Endodermal cell (in vitro differentiated cells): ENCODE measurements around the gene LPCAT4. TPM values are rescaled to one million over a fixed set of nuclear protein-coding genes. Genes with fewer than 3 reads are reported as not detected.

Source experiments
- DNase-seq: peaks from one replicate; pipeline ENCODE4 v3.0.0-alpha.2; 2017
- H3K27ac ChIP-seq: 2 replicates; pipeline ENCODE4 v1.5.1; 2013; ENCODE audit warnings: mild to moderate bottlenecking, low read depth, low read length, moderate library complexity
- H3K27me3 ChIP-seq: 2 replicates; pipeline ENCODE4 v1.6.1; 2013; ENCODE audit warnings: mild to moderate bottlenecking, low read length, moderate library complexity; ENCODE audit not compliant: insufficient read depth, control insufficient read depth, poor library complexity, severe bottlenecking
- H3K36me3 ChIP-seq: 2 replicates; pipeline ENCODE4 v1.7.0; 2013; ENCODE audit warnings: mild to moderate bottlenecking, low read length, moderate library complexity; ENCODE audit not compliant: control insufficient read depth, insufficient read depth
- H3K4me1 ChIP-seq: one replicate; pipeline ENCODE4 v1.7.0; 2013; ENCODE audit warnings: low read length; ENCODE audit not compliant: control insufficient read depth, insufficient read depth
- H3K4me3 ChIP-seq: 2 replicates; pipeline ENCODE4 v1.5.1; 2013; ENCODE audit warnings: mild to moderate bottlenecking, low read length, moderate library complexity
- H3K9ac ChIP-seq: 2 replicates; pipeline ENCODE4 v1.6.1; 2013; ENCODE audit warnings: mild to moderate bottlenecking, low read length, moderate library complexity; ENCODE audit not compliant: poor library complexity, severe bottlenecking; ENCODE audit errors: extremely low read depth
- H3K9me3 ChIP-seq: 2 replicates; pipeline ENCODE4 v1.6.1; 2013; ENCODE audit warnings: mild to moderate bottlenecking, low read length, moderate library complexity; ENCODE audit not compliant: control insufficient read depth
- H3K27ac Mint-ChIP-seq: 2 replicates; pipeline ENCODE4 v1.8.0; 2020; ENCODE audit warnings: mixed read lengths
- H3K27me3 Mint-ChIP-seq: 2 replicates; pipeline ENCODE4 v1.8.0; 2021; ENCODE audit warnings: mild to moderate bottlenecking, mixed read lengths; ENCODE audit not compliant: insufficient read depth
- H3K36me3 Mint-ChIP-seq: 2 replicates; pipeline ENCODE4 v1.8.0; 2020; ENCODE audit warnings: low read depth, mixed read lengths
- H3K4me1 Mint-ChIP-seq: 2 replicates; pipeline ENCODE4 v1.8.0; 2020; ENCODE audit warnings: mixed read lengths
- H3K4me3 Mint-ChIP-seq: 2 replicates; pipeline ENCODE4 v1.8.0; 2020; ENCODE audit warnings: mild to moderate bottlenecking, moderate library complexity, mixed read lengths
- H3K9me3 Mint-ChIP-seq: 2 replicates; pipeline ENCODE4 v1.8.0; 2020; ENCODE audit warnings: mild to moderate bottlenecking, mixed read lengths
- WGBS, 2 experiments: methylation state at CpG; one replicate each; pipeline versions ENCODE4 v1.1.5 to v1.1.7; 2013; ENCODE audit warnings: missing lambda C conversion rate in 2 of 2, mixed read lengths in 1 of 2; ENCODE audit not compliant: insufficient coverage in 1 of 2, insufficient read length in 1 of 2; 5-methylcytosine and 5-hydroxymethylcytosine counted together
- total RNA-seq, 2 donors: library from RNA; stranded (reverse); fragmentation: NEBNext Ultra II Directional in 1 of 2; extraction: Animal tissue kit (Norgen Biotek cat#: 25700) in 1 of 2; gene quantifications; 2 replicates in 1 of 2; 3 replicates in 1 of 2; pipeline ENCODE4 v1.2.1, GENCODE V29; 2021
- TF ChIP-seq, protein P1 (sequence below): fragments of 200-600 bp; sonication (generic); conservative IDR thresholded peaks from 2 replicates; pipeline ENCODE4 v1.5.0; 2021; ENCODE audit warnings: antibody characterized with exemption, mild to moderate bottlenecking

The LPCAT4 gene
- total RNA-seq, 2 donors from 2014 or later, result 64.7 to 65.6 TPM

DNA sequence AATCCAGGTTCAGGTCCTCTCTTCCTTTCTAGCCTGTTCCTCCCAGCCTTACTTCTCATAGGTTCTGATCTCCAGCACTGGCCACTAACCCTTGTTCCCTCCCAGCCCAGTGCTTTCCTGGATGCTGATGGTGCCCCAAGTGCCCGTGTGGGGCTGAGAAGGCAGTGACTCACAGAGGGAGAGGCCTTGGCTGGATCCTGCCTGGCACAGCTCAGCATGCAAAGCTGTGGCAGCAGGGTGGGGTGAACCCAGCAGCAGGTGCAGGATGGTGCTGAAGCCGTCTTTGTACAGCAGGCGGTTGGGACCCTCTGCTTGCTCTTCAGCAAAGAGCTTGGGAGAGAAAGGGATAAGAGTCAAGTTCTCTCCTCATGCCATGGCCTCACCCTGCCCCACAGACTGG, 7.6 kb downstream of the LPCAT4 start:
- Mint-ChIP-seq H3K36me3 (peaks cover 55% of the 10 kb centered on the region), H3K4me3 (no peak overlapping the region), H3K9me3 (no peaks in the 10 kb centered on the region), H3K4me1 (no peaks in the 10 kb centered on the region), H3K27ac (no peak overlapping the region), H3K27me3 (no peaks in the 10 kb centered on the region)
- no peak for DNase-seq
- Histone ChIP-seq H3K27me3 (no peaks in the 10 kb centered on the region), H3K4me3 (no peak overlapping the region), H3K27ac (no peak overlapping the region), H3K4me1 (no peaks in the 10 kb centered on the region), H3K9ac (no peak overlapping the region), H3K9me3 (no peaks in the 10 kb centered on the region), H3K36me3 (peaks cover 27% of the 10 kb centered on the region)
- 89 to 100% methylated on average over 2 to 3 of the region's 3 CpGs for WGBS, 2 experiments
- TF ChIP-seq, protein P1, sequence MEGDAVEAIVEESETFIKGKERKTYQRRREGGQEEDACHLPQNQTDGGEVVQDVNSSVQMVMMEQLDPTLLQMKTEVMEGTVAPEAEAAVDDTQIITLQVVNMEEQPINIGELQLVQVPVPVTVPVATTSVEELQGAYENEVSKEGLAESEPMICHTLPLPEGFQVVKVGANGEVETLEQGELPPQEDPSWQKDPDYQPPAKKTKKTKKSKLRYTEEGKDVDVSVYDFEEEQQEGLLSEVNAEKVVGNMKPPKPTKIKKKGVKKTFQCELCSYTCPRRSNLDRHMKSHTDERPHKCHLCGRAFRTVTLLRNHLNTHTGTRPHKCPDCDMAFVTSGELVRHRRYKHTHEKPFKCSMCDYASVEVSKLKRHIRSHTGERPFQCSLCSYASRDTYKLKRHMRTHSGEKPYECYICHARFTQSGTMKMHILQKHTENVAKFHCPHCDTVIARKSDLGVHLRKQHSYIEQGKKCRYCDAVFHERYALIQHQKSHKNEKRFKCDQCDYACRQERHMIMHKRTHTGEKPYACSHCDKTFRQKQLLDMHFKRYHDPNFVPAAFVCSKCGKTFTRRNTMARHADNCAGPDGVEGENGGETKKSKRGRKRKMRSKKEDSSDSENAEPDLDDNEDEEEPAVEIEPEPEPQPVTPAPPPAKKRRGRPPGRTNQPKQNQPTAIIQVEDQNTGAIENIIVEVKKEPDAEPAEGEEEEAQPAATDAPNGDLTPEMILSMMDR, result no peak

DNA sequence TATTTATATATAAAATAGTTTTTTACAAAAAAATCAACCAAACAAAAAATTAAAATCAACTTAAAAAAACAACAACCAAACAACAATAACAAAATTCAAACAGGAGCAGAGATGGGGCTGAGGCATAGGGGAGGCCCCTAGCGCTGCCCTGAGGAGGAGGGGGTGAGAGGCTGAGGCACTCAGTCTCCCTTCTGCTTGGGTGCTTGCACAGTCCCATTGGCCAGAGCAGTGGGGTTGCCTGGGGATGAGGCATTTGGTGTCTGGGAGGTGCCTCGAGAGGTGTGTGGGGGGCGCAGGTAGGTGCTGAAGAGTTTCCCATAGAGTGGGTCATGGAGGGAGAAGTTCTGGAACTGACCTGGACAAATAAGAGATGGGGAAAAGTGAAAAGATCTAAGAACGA, 8.0 kb downstream of the LPCAT4 start:
- TF ChIP-seq, protein P1, result no peak
- WGBS, 2 experiments, result 89 to 92% methylated on average over 3 to 4 of the region's 4 CpGs
- Histone ChIP-seq H3K4me1 (no peaks in the 10 kb centered on the region), H3K9me3 (no peaks in the 10 kb centered on the region), H3K36me3 (peaks cover 25% of the 10 kb centered on the region), H3K9ac (no peak overlapping the region), H3K27ac (no peak overlapping the region), H3K4me3 (no peak overlapping the region), H3K27me3 (no peaks in the 10 kb centered on the region)
- Mint-ChIP-seq H3K4me3 (no peak overlapping the region), H3K36me3 (peaks cover 55% of the 10 kb centered on the region), H3K4me1 (no peaks in the 10 kb centered on the region), H3K27me3 (no peaks in the 10 kb centered on the region), H3K9me3 (no peaks in the 10 kb centered on the region), H3K27ac (no peak overlapping the region)
- no peak for DNase-seq

DNA sequence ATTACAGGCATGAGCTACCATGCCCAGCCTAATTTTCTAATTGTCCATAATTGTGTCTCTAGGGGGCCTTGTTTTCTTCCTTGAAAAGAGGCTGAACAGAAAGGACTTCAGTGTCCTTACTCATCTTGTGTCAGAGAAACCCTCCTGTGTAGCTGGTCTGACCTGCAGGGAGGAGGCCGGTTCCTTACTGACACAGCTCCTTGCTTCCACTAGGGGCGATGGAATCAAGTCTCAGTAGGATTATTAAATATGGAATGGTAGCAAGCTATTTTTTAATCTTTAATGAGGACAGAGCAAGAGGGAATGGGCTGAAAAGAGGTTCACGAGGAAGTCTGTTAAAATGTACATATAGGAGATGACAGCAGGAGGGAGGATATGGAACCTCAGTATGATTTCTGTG, 8.6 kb downstream of the LPCAT4 start:
- Mint-ChIP-seq H3K27me3 (no peaks in the 10 kb centered on the region), H3K9me3 (no peaks in the 10 kb centered on the region), H3K36me3 (peaks cover 55% of the 10 kb centered on the region), H3K4me3 (no peak overlapping the region), H3K27ac (no peak overlapping the region), H3K4me1 (no peaks in the 10 kb centered on the region)
- H3K4me1 ChIP-seq, result no peaks in the 10 kb centered on the region
- 82% methylated on average over 3 of the region's 3 CpGs for WGBS, 2 experiments
- no peaks in the 10 kb centered on the region for H3K9me3 ChIP-seq
- TF ChIP-seq, protein P1, result peak; percentile 68
- H3K27ac ChIP-seq, result no peak overlapping the region
- DNase-seq, result no peak
- no peak overlapping the region for H3K4me3 ChIP-seq
- H3K27me3 ChIP-seq, result no peaks in the 10 kb centered on the region
- H3K36me3 ChIP-seq, result peaks cover 20% of the 10 kb centered on the region
- no peak overlapping the region for H3K9ac ChIP-seq
